Mammary epithelial cell (primary cell): ENCODE data around the gene CEBPZ.

ENCODE experiments used
- CTCF ChIP-seq, 2 donors: IDR thresholded peaks in 1 of 2; conservative IDR thresholded peaks in 1 of 2; 2 replicates each; pipeline ENCODE4 v1.5.1; 2011 to 2012; ENCODE audit warnings: inconsistent platforms in 2 of 2, low read length in 2 of 2, mild to moderate bottlenecking in 2 of 2, control low read depth in 1 of 2, low read depth in 1 of 2; ENCODE audit not compliant: insufficient read depth in 1 of 2; ENCODE audit errors: extremely low read depth in 1 of 2
- EZH2 ChIP-seq: IDR thresholded peaks from 2 replicates; pipeline ENCODE4 v1.6.1; 2012; ENCODE audit warnings: low read length, inconsistent platforms, borderline replicate concordance

GRCh38 chr2:37268111-37268510 lies 36.7 kb upstream of the CEBPZ start:
- TF ChIP-seq CTCF (conservative IDR thresholded peaks at IDR 0.05 in 1 of 2, IDR thresholded peaks at IDR 0.05 in 1 of 2; ENCODE audit: extremely low read depth in 1 of 2, insufficient read depth in 1 of 2, low read depth in 1 of 2, low read length in 2 of 2) = no peak
- no peak for TF ChIP-seq EZH2
